Uterus (tissue), 4 donors: Measurements from ENCODE around the gene SLC12A1. TPM values are rescaled to one million over a fixed set of nuclear protein-coding genes. Genes with fewer than 3 reads are reported as not detected.

Experiments used
- DNase-seq, 2 donors: peaks; one replicate each; pipeline ENCODE4 v3.0.0-alpha.2; 2019 to 2020
- H3K27ac ChIP-seq, 2 donors: fragments of 200-600 bp; sonication (generic); 1 replicate in 1 of 2; 2 replicates in 1 of 2; pipeline ENCODE4 v1.5.1; 2016 to 2018
- H3K27me3 ChIP-seq, 2 donors: fragments of 200-600 bp; sonication (generic); one replicate each; pipeline ENCODE4 v1.5.1; 2018 to 2019; ENCODE audit warnings: control low read depth in 1 of 2
- H3K36me3 ChIP-seq, 2 donors: fragments of 200-600 bp; sonication (generic); one replicate each; pipeline ENCODE4 v1.5.1; 2019; ENCODE audit warnings: control low read depth in 1 of 2
- H3K4me1 ChIP-seq, 2 donors: fragments of 200-600 bp; sonication (generic); one replicate each; pipeline ENCODE4 v1.5.1; 2018 to 2019; ENCODE audit warnings: control low read depth in 1 of 2
- H3K4me3 ChIP-seq, 2 donors: fragments of 200-600 bp; sonication (generic); 1 replicate in 1 of 2; 2 replicates in 1 of 2; pipeline ENCODE4 v1.5.1; 2018 to 2019; ENCODE audit warnings: mild to moderate bottlenecking in 1 of 2
- H3K9me3 ChIP-seq, 2 donors: fragments of 200-600 bp; sonication (generic); one replicate each; pipeline ENCODE4 v1.5.1; 2019; ENCODE audit warnings: control low read depth in 1 of 2
- POLR2A ChIP-seq, 2 donors: fragments of 450-650 bp; IDR thresholded peaks; one replicate each; pipeline ENCODE4 v1.6.1; 2016; ENCODE audit warnings: antibody characterized with exemption in 2 of 2, mild to moderate bottlenecking in 1 of 2, moderate library complexity in 1 of 2
- intact Hi-C: fragments of 100-400 bp; cut with DNase I; formaldehyde crosslinking; loops from one replicate; pipeline ENCODE4 v1.15.1; 2023; ENCODE audit warnings: low total_unique reads
- total RNA-seq, 4 donors: library from RNA; depleted of rRNA in 3 of 4; stranded (reverse); fragments of >200 nt in 3 of 4; gene quantifications; one replicate each; pipeline versions ENCODE4 v1.1.0 to v1.2.4, GENCODE V29; 2014 to 2023
- TF ChIP-seq, protein P1 (sequence below), 4 experiments: fragments of 200-600 bp in 2 of 4; fragments of 450-650 bp in 2 of 4; sonication (generic) in 2 of 4; IDR thresholded peaks; one replicate each; pipeline ENCODE4 v1.5.1; 2016 to 2019; ENCODE audit warnings: antibody characterized with exemption in 4 of 4, mild to moderate bottlenecking in 2 of 4, moderate library complexity in 1 of 4
- donor health status: DM: yes; HTN: yes; CAD: no.

Gene SLC12A1
- total RNA-seq, 4 donors from 2014 or later: 0.41 TPM; not detected in 3

DNA sequence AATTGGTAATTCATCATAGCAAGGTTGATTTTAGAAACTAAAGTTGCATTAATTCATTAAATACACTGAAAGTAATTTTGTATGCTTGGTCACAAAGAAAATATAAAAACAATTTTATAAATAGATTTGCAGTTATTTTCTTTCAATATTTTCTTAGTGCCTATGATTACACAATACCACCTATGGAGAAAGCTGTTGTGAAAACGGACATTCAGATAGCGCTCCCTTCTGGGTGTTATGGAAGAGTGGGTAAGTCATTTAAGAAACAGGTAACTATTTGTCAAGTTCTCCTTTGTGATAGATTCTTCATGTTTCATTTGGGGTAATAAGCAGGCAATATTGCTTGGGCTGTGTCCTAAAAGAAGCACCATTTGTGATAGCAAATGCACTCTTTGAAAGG, 128.2 kb downstream of the SLC12A1 start:
- TF ChIP-seq POLR2A (IDR thresholded peaks at IDR 0.05): no peak
- TF ChIP-seq, protein P1, sequence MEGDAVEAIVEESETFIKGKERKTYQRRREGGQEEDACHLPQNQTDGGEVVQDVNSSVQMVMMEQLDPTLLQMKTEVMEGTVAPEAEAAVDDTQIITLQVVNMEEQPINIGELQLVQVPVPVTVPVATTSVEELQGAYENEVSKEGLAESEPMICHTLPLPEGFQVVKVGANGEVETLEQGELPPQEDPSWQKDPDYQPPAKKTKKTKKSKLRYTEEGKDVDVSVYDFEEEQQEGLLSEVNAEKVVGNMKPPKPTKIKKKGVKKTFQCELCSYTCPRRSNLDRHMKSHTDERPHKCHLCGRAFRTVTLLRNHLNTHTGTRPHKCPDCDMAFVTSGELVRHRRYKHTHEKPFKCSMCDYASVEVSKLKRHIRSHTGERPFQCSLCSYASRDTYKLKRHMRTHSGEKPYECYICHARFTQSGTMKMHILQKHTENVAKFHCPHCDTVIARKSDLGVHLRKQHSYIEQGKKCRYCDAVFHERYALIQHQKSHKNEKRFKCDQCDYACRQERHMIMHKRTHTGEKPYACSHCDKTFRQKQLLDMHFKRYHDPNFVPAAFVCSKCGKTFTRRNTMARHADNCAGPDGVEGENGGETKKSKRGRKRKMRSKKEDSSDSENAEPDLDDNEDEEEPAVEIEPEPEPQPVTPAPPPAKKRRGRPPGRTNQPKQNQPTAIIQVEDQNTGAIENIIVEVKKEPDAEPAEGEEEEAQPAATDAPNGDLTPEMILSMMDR (IDR thresholded peaks at IDR 0.05): no peak
- no peaks in the 10 kb centered on the region for H3K9me3 ChIP-seq
- no peak overlapping the region for H3K27ac ChIP-seq
- no peaks in the 10 kb centered on the region for H3K36me3 ChIP-seq
- peaks cover 4 to 7% of the 10 kb centered on the region in 2 donors for H3K4me1 ChIP-seq
- DNase-seq: no peak
- no peaks in the 10 kb centered on the region for H3K27me3 ChIP-seq
- no peak overlapping the region for H3K4me3 ChIP-seq
- intact Hi-C loops: no loop called here

DNA sequence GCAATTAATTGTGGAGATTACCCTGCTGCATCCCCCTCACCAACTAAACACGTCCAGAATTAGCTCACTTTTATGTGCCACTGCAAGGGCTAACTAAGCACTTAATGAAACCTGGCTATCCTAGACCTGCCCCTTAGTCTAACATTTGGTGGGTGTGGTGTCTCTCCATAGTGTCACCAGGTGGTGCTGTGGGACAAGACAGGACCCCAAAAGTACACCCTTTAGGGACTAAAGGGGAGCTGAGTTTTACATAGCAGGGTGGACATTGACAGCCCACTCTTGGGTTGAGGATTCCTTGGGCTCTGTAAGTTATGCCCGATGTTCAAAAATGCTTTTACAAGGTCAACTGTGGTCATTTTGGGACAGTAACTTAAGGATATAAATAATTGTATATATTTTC, 130.8 kb downstream of the SLC12A1 start:
- no peaks in the 10 kb centered on the region for H3K36me3 ChIP-seq
- DNase-seq: no peak
- intact Hi-C loops: no loop called here

DNA sequence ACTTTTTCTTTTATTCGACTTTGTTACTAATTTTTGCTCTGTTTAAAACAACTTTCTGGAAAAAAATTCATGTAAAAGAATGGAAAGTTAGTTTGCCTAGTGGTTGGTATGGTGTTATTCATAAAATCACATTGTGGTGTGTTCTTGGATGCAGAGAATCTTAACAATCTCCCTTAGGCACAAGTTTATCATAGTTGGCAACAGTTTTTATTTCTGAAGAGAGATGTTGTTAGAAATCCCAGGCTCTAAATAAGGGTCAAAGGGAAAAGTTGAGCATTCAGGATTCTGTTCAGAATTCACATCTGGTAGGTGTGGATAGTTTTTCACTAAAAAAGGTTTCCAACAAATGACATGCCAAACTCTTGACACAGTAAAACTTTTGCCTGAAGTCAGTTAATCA, 131.5 kb downstream of the SLC12A1 start:
- H3K4me1 ChIP-seq: no peaks in the 10 kb centered on the region
- H3K27ac ChIP-seq: no peak overlapping the region
- no peak for DNase-seq
- H3K9me3 ChIP-seq: no peaks in the 10 kb centered on the region
- intact Hi-C loops: no loop called here
- H3K4me3 ChIP-seq: no peak overlapping the region
- H3K27me3 ChIP-seq: no peaks in the 10 kb centered on the region
- no peaks in the 10 kb centered on the region for H3K36me3 ChIP-seq
- no peak for TF ChIP-seq POLR2A (IDR thresholded peaks at IDR 0.05)

More for the DNA sequence above, 130.8 kb downstream of the SLC12A1 start:
- Histone ChIP-seq H3K4me3 (no peak overlapping the region), H3K9me3 (no peaks in the 10 kb centered on the region), H3K27me3 (no peaks in the 10 kb centered on the region), H3K27ac (no peak overlapping the region), H3K4me1 (peaks cover 0 to 4% of the 10 kb centered on the region in 2 donors)
- TF ChIP-seq POLR2A (IDR thresholded peaks at IDR 0.05): no peak
- TF ChIP-seq, protein P1 (IDR thresholded peaks at IDR 0.05): peak in 1 of 4 experiments; percentile 2

DNA sequence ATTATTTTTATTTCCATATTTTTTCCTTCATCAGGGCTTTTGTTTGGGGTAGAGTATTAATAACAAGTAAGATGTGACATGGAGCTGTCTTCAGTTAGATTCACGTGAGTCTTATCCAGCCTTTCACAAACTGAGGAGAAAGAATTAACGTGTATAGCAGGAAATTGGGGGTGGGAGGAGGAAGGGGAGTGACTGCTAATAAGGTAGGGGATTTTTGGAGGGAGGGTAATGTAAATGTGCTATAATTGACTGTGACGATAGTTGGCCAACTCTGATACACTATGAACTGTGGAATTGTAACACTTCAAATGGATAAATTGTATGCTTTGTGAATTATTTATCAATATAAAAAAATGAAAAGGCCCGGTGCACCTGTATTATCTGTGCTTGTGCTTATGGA, 134.0 kb downstream of the SLC12A1 start:
- no peaks in the 10 kb centered on the region for H3K36me3 ChIP-seq
- H3K27me3 ChIP-seq: no peaks in the 10 kb centered on the region

DNA sequence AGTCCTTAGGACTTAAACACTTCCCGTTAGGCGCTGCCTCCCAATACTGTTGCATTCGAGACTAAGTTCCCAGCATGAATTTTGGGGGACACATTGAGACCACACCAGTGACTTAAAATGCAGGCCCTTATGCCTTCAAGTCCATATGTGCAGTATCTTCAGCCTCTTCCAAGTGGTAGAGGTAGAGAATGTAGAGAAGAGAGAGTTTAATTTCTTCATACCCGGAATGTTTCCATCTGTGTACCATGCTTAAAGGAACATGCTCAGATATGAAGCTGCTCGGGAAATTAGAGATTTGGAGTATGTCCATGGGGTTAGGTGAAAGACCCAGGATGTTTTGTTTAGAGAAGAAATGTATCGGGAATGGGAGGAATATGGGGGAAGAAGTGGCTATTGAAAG, 137.8 kb downstream of the SLC12A1 start:
- H3K27ac ChIP-seq: no peak overlapping the region
- no peaks in the 10 kb centered on the region for H3K9me3 ChIP-seq
- H3K4me1 ChIP-seq: no peaks in the 10 kb centered on the region
- intact Hi-C loops: no loop called here
- H3K36me3 ChIP-seq: no peaks in the 10 kb centered on the region
- no peak for DNase-seq
- TF ChIP-seq, protein P1 (IDR thresholded peaks at IDR 0.05): no peak
- no peak for TF ChIP-seq POLR2A (IDR thresholded peaks at IDR 0.05)
- H3K4me3 ChIP-seq: no peak overlapping the region
- no peaks in the 10 kb centered on the region for H3K27me3 ChIP-seq

More for the DNA sequence above, 134.0 kb downstream of the SLC12A1 start:
- Histone ChIP-seq H3K9me3 (no peaks in the 10 kb centered on the region), H3K27ac (no peak overlapping the region), H3K4me1 (no peaks in the 10 kb centered on the region), H3K4me3 (no peak overlapping the region)
- intact Hi-C loops: no loop called here
- no peak for TF ChIP-seq POLR2A (IDR thresholded peaks at IDR 0.05)
- TF ChIP-seq, protein P1 (IDR thresholded peaks at IDR 0.05): no peak
- DNase-seq: no peak

DNA sequence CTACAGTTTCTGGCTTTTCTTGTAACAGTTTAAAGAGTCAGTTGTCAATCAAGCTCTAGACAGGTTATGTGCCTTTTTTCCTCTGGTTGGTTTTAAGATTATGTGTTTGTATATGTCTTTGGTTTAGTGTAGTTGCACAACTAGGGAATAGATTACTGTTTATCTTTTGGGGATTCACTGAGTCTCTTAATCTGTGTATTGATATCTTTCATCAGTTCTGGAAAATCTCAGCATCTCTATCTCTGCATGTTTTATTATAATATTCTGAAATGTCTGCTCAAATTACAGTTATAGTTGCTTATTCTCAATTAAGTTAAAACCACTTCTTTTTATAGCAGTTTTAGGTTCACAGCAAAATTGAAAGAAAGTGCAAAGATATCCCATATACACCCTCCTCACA, 139.4 kb downstream of the SLC12A1 start:
- TF ChIP-seq, protein P1 (IDR thresholded peaks at IDR 0.05): no peak
- no peak for TF ChIP-seq POLR2A (IDR thresholded peaks at IDR 0.05)
- no peaks in the 10 kb centered on the region for H3K9me3 ChIP-seq
- intact Hi-C loops: no loop called here
- no peak overlapping the region for H3K4me3 ChIP-seq
- DNase-seq: no peak
- no peaks in the 10 kb centered on the region for H3K4me1 ChIP-seq
- H3K27ac ChIP-seq: no peak overlapping the region
- H3K27me3 ChIP-seq: no peaks in the 10 kb centered on the region
- H3K36me3 ChIP-seq: no peaks in the 10 kb centered on the region
